OCI-LY1 (cell line): ENCODE data around the gene ADAMTSL3.

Source experiments
- H2AFZ ChIP-seq: fragments of 200-600 bp; sonication (generic), shearing (Covaris generic); 2 replicates; pipeline ENCODE4 v1.6.0; 2014; ENCODE audit warnings: antibody characterized with exemption, mild to moderate bottlenecking, low read length
- H3F3A ChIP-seq: fragments of 200-600 bp; sonication (generic), shearing (Covaris generic); 2 replicates; pipeline ENCODE4 v1.6.0; 2014; ENCODE audit warnings: mild to moderate bottlenecking, antibody characterized with exemption, low read length, moderate library complexity; ENCODE audit not compliant: insufficient read depth
- H3K27ac ChIP-seq: fragments of 200-600 bp; sonication (generic); 2 replicates; pipeline ENCODE4 v1.5.1; 2014; ENCODE audit warnings: low read length, mixed run types, mild to moderate bottlenecking, low read depth; ENCODE audit not compliant: poor library complexity, severe bottlenecking
- H3K27me3 ChIP-seq: fragments of 200-600 bp; sonication (generic); 2 replicates; pipeline ENCODE4 v1.6.0; 2014; ENCODE audit warnings: antibody characterized with exemption, mild to moderate bottlenecking, low read length, moderate library complexity; ENCODE audit not compliant: insufficient read depth
- H3K36me3 ChIP-seq: fragments of 200-600 bp; sonication (generic); 2 replicates; pipeline ENCODE4 v1.6.1; 2014; ENCODE audit warnings: mild to moderate bottlenecking, antibody characterized with exemption, low read length, moderate library complexity, mixed read lengths; ENCODE audit not compliant: insufficient read depth
- H3K4me1 ChIP-seq: fragments of 200-600 bp; sonication (generic); 2 replicates; pipeline ENCODE4 v1.5.1; 2014; ENCODE audit warnings: mild to moderate bottlenecking, low read length, moderate library complexity; ENCODE audit not compliant: insufficient read depth, severe bottlenecking
- H3K4me2 ChIP-seq: fragments of 200-600 bp; sonication (generic), shearing (Covaris generic); 2 replicates; pipeline ENCODE4 v1.6.1; 2014; ENCODE audit warnings: low read length
- H3K4me3 ChIP-seq: fragments of 200-600 bp; sonication (generic); 2 replicates; pipeline ENCODE4 v1.5.1; 2014; ENCODE audit warnings: low read length, low read depth, mild to moderate bottlenecking, mixed read lengths; ENCODE audit not compliant: poor library complexity, severe bottlenecking
- H3K79me2 ChIP-seq: fragments of 200-600 bp; shearing (Covaris generic); 2 replicates; pipeline ENCODE4 v1.6.1; 2016; ENCODE audit warnings: mixed run types, low read length, mixed read lengths; ENCODE audit not compliant: insufficient read depth
- H3K9ac ChIP-seq: fragments of 200-600 bp; sonication (generic), shearing (Covaris generic); 2 replicates; pipeline ENCODE4 v1.6.1; 2014; ENCODE audit warnings: mild to moderate bottlenecking, low read length, mixed read lengths
- H3K9me2 ChIP-seq: fragments of 200-600 bp; sonication (generic), shearing (Covaris generic); 2 replicates; pipeline ENCODE4 v1.6.1; 2014; ENCODE audit warnings: low read depth, mild to moderate bottlenecking, low read length, mixed read lengths
- H3K9me3 ChIP-seq: fragments of 200-600 bp; shearing (Covaris generic); 2 replicates; pipeline ENCODE4 v1.6.1; 2014; ENCODE audit warnings: low read length, mixed read lengths
- H4K20me1 ChIP-seq: fragments of 200-600 bp; sonication (generic), shearing (Covaris generic); 2 replicates; pipeline ENCODE4 v1.6.0; 2016; ENCODE audit warnings: mild to moderate bottlenecking, low read length; ENCODE audit not compliant: insufficient read depth
- CTCF ChIP-seq: fragments of 200-600 bp; sonication (generic), shearing (Covaris generic); IDR thresholded peaks from 2 replicates; pipeline ENCODE4 v1.5.1; 2017; ENCODE audit warnings: mild to moderate bottlenecking, antibody characterized with exemption, low read length, moderate library complexity, mixed read lengths
- EZH2 ChIP-seq: fragments of 200-600 bp; sonication (generic), shearing (Covaris generic); IDR thresholded peaks from 2 replicates; pipeline ENCODE4 v1.8.0; 2017; ENCODE audit warnings: borderline replicate concordance, mixed run types, mild to moderate bottlenecking, antibody characterized with exemption, low read length, moderate library complexity, mixed read lengths

The ADAMTSL3 gene

DNA sequence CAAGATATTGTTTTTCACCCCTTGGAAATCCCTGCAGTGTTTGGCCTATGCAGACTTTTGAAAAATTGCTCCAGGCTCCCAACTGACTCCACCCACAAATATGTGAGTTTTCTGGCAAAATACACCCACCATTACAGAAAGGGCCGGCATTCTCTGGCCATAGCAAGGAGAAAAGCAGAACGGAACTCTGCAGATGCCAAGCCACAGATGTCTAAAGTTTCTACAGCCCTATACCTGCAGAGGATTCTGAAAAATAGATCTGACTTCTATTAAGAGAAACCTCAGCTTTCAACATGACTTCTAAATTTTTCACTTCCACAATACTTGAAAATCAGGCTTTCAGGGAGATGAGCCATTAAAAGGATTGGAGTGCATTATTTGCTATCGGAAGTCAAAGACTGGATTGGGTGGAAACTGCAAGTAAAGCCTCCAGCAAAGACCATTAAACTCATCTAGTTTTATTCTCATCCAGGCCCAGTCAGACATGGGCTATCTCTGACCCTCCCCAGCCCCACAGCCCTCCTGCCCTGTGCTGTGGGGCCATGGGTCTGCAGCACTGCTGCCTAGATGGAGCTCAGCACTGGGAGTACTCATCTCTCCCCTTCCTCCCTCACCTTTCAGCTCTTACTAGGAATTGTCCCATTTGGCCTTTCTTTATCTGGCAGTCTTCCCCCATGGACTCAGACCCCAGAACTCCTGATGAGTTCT is 338.6 kb downstream of the ADAMTSL3 start:
- Histone ChIP-seq H3K79me2 (no peaks in the 10 kb centered on the region), H3K4me1 (no peaks in the 10 kb centered on the region), H3K9me3 (no peaks in the 10 kb centered on the region), H3F3A (no peaks in the 10 kb centered on the region), H3K4me2 (no peak overlapping the region), H2AFZ (no peak overlapping the region), H3K27me3 (no peaks in the 10 kb centered on the region), H3K9ac (no peak overlapping the region), H3K36me3 (no peaks in the 10 kb centered on the region), H3K27ac (no peak overlapping the region), H3K9me2 (no peaks in the 10 kb centered on the region), H4K20me1 (no peaks in the 10 kb centered on the region), H3K4me3 (no peak overlapping the region)
- TF ChIP-seq CTCF, result no peak
- TF ChIP-seq EZH2, result no peak

DNA sequence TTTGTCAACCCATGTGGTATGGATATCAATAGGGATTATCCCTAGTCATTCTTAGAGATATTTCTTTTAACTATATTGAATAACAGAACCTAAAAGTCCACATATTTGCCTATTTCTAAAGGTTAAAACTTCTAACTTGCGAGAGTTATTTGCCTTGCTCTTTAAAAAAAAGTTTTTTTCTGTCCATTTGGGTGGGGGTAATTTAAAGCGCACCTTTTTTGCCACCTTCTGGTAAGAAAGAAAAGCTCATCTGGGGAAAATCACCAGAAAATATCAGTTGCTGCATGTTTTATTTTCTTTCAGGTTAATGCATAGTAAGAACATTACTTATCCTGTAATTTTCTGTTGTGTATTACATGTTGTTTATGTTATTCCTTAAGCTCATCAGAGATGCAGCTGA is 339.7 kb downstream of the ADAMTSL3 start:
- Histone ChIP-seq H3K27ac (no peak overlapping the region), H3F3A (no peaks in the 10 kb centered on the region), H3K79me2 (no peaks in the 10 kb centered on the region), H3K4me1 (no peaks in the 10 kb centered on the region), H3K27me3 (no peaks in the 10 kb centered on the region), H2AFZ (no peak overlapping the region), H3K4me2 (no peak overlapping the region), H4K20me1 (no peaks in the 10 kb centered on the region), H3K9ac (no peak overlapping the region), H3K36me3 (no peaks in the 10 kb centered on the region), H3K9me2 (no peaks in the 10 kb centered on the region), H3K4me3 (no peak overlapping the region), H3K9me3 (no peaks in the 10 kb centered on the region)
- TF ChIP-seq EZH2 (no peak), CTCF (no peak)

DNA sequence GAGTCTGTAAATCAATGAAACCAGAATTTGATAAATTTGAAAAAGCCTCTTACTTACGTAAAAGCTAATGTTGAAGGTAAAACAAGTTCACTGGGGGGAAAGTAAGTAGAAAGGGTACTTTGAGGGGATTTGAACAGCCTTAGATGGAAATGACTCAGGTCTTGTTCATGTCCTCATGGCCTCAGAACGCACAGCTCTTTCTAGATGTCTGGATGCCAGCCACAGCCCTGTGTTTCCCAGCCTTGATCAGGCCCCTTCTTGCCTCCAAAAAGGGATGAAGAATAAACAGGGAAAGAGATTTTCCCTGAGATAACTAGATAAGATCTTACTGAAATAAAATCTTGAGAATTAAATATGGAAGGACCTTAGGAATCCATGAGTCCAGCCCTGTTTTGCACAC is 344.6 kb downstream of the ADAMTSL3 start:
- Histone ChIP-seq H4K20me1 (no peaks in the 10 kb centered on the region), H3K27ac (no peak overlapping the region), H3K36me3 (no peaks in the 10 kb centered on the region), H3F3A (no peaks in the 10 kb centered on the region), H3K4me2 (no peak overlapping the region), H3K9me2 (no peaks in the 10 kb centered on the region), H2AFZ (no peak overlapping the region), H3K27me3 (no peaks in the 10 kb centered on the region), H3K9me3 (no peaks in the 10 kb centered on the region), H3K4me3 (no peak overlapping the region), H3K79me2 (no peaks in the 10 kb centered on the region), H3K4me1 (no peaks in the 10 kb centered on the region), H3K9ac (no peak overlapping the region)
- TF ChIP-seq EZH2 (no peak), CTCF (no peak)
